Astrocyte of the spinal cord (primary cell): ENCODE measurements around the gene NUCKS1.

ENCODE experiments used
- DNase-seq: peaks from one replicate; pipeline ENCODE4 v3.0.0; 2011; ENCODE audit warnings: low read depth, low spot score
- H3K4me3 ChIP-seq: 2 replicates; pipeline ENCODE4 v1.5.1; 2011; ENCODE audit warnings: low read depth, mild to moderate bottlenecking, low read length, moderate library complexity
- in situ Hi-C: cut with HindIII; loops from 2 replicates; pipeline ENCODE4 v1.10.0; 2017; ENCODE audit warnings: low sequenced_read_pairs
- TF ChIP-seq, protein P1 (sequence below): IDR thresholded peaks from 2 replicates; pipeline ENCODE4 v1.5.1; 2012; ENCODE audit warnings: low read depth, mild to moderate bottlenecking, low read length, inconsistent platforms

The NUCKS1 gene

GRCh38 chr1:205783433-205783795, 33.4 kb upstream of the NUCKS1 start:
- no peak for DNase-seq
- H3K4me3 ChIP-seq: no peak overlapping the region
- TF ChIP-seq, protein P1, sequence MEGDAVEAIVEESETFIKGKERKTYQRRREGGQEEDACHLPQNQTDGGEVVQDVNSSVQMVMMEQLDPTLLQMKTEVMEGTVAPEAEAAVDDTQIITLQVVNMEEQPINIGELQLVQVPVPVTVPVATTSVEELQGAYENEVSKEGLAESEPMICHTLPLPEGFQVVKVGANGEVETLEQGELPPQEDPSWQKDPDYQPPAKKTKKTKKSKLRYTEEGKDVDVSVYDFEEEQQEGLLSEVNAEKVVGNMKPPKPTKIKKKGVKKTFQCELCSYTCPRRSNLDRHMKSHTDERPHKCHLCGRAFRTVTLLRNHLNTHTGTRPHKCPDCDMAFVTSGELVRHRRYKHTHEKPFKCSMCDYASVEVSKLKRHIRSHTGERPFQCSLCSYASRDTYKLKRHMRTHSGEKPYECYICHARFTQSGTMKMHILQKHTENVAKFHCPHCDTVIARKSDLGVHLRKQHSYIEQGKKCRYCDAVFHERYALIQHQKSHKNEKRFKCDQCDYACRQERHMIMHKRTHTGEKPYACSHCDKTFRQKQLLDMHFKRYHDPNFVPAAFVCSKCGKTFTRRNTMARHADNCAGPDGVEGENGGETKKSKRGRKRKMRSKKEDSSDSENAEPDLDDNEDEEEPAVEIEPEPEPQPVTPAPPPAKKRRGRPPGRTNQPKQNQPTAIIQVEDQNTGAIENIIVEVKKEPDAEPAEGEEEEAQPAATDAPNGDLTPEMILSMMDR: no peak
- in situ Hi-C loops: no loop called here

- no peak overlapping the region for H3K4me3 ChIP-seq
- TF ChIP-seq, protein P1: no peak
- DNase-seq: no peak
- in situ Hi-C loops: no loop called here
Measured at GRCh38 chr1:205782627-205783432, 32.8 kb upstream of the NUCKS1 start.

GRCh38 chr1:205780335-205780734, 30.4 kb upstream of the NUCKS1 start:
- TF ChIP-seq, protein P1: no peak
- DNase-seq: no peak
- no peak overlapping the region for H3K4me3 ChIP-seq
- in situ Hi-C loops: no loop called here

DNA sequence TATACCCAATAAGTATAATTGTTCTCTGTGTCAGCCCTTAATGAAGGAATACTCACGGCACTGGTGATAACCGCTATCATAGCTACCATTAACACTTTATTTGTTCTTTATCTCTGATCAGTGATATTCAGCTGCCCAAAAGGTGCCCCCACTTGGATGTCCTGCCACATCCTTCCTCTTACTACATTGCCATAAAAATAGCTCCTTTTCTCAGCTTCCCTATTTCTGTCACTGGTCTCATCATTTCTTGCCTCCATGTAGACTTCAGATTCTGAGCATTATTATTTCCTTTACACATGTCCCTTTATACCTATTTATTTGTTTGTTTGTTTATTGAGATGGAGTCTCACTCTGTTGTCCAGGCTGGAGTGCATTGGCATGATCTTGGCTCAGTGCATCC, 28.0 kb upstream of the NUCKS1 start:
- in situ Hi-C loops: no loop called here
- TF ChIP-seq, protein P1: no peak
- no peak for DNase-seq
- no peak overlapping the region for H3K4me3 ChIP-seq

DNA sequence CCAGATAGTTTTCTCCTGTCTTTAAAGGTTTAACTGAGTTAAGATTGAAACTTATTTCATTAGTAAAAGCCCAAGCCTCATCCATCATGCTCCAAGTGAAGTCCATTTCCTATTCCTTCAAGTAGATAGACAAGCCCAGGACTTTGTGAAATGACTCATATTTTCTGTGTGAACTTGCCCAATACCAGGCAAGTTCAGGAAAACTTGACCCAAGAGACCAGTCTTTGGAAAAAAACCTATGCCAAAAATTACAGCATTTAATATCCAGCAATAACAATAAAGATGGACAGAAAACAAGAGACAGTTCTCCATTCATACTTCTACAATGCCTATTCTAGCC, 25.7 kb upstream of the NUCKS1 start:
- in situ Hi-C loops: no loop called here
- H3K4me3 ChIP-seq: peak overlapping the region; percentile 76
- TF ChIP-seq, protein P1: no peak
- peak; percentile 26 for DNase-seq

GRCh38 chr1:205775015-205775716, 25.2 kb upstream of the NUCKS1 start, which contains the start of gene RAB29:
Gene RAB29, minus strand, starts transcription at chr1:205775482. Its CDS starts 526 bp downstream, at chr1:205774956.
- in situ Hi-C loops: no loop called here
- TF ChIP-seq, protein P1: no peak

More at GRCh38 chr1:205775015-205775716, 25.2 kb upstream of the NUCKS1 start, which contains the start of gene RAB29:
- peak; percentile 72 for DNase-seq
- peak within 1 kb of the TSS; percentile 76 for H3K4me3 ChIP-seq
